ENCODE results near the gene CFAP46.
A peak's percentile ranks its signal among the peaks of the same experiment; 100 is the strongest.

The CFAP46 gene

DNA sequence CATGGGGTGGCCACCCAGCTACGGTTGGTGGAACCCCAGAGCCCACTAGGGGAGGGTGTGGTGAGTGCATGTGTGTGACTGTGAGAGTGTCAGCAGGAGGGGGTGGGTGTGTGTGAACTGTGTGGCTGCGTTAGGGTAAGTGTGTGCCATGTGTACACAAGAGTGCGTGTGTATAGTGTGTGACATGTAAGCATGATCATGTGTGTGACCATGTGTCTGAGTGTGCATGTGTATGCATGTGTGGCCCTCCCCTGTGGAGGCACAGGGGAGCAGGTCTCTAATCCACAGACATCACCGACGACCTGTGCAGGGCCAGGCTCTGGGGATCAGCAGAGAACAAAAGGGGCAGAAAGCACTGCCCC lies 3.5 kb upstream of the CFAP46 start:
- H3K27me3 ChIP-seq (ENCODE audit: control insufficient read depth, insufficient read depth, low read length) = no peaks in the 10 kb centered on the region
- H3K9me3 ChIP-seq (ENCODE audit: control insufficient read depth, insufficient read depth, low read length) = no peaks in the 10 kb centered on the region
- H3K9ac ChIP-seq (ENCODE audit: low read depth, low read length) = no peak overlapping the region
- H3K4me3 ChIP-seq (ENCODE audit: low read depth, low read length) = no peak overlapping the region
- no peaks in the 10 kb centered on the region for H3K4me1 ChIP-seq (ENCODE audit: control insufficient read depth, insufficient read depth, low read length)
- no peaks in the 10 kb centered on the region for H3K36me3 ChIP-seq (ENCODE audit: control insufficient read depth, insufficient read depth, low read length)

GRCh38 chr10:132945125-132945893 lies 2.9 kb upstream of the CFAP46 start:
- H3K36me3 ChIP-seq (ENCODE audit: control insufficient read depth, insufficient read depth, low read length) = no peaks in the 10 kb centered on the region
- no peak overlapping the region for H3K9ac ChIP-seq (ENCODE audit: low read depth, low read length)
- H3K9me3 ChIP-seq (ENCODE audit: control insufficient read depth, insufficient read depth, low read length) = no peaks in the 10 kb centered on the region
- no peaks in the 10 kb centered on the region for H3K4me1 ChIP-seq (ENCODE audit: control insufficient read depth, insufficient read depth, low read length)
- no peaks in the 10 kb centered on the region for H3K27me3 ChIP-seq (ENCODE audit: control insufficient read depth, insufficient read depth, low read length)
- H3K4me3 ChIP-seq (ENCODE audit: low read depth, low read length) = no peak overlapping the region

DNA sequence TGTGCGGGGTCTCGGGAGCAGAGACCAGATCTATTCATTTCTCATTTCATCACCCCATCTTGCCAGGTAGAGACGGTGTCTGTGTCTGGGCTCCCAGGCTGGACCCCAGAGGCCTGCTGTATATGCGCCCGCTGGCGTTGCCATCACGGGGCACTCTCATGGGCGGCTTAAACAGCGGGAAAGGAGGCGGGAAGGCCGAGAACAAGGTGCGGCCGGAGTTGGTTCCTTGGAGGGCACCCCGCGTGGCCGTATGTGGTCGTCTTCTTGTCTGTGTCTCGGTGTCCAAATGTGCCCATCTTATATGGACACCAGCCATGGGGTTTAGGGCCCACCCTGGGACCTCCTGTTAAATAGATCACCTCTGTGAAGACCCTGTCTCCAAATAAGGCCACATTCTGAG lies 2.1 kb upstream of the CFAP46 start:
- no peaks in the 10 kb centered on the region for H3K4me1 ChIP-seq (ENCODE audit: control insufficient read depth, insufficient read depth, low read length)
- no peak overlapping the region for H3K9ac ChIP-seq (ENCODE audit: low read depth, low read length)
- no peaks in the 10 kb centered on the region for H3K9me3 ChIP-seq (ENCODE audit: control insufficient read depth, insufficient read depth, low read length)
- H3K4me3 ChIP-seq (ENCODE audit: low read depth, low read length) = no peak overlapping the region
- H3K27me3 ChIP-seq (ENCODE audit: control insufficient read depth, insufficient read depth, low read length) = no peaks in the 10 kb centered on the region
- H3K36me3 ChIP-seq (ENCODE audit: control insufficient read depth, insufficient read depth, low read length) = no peaks in the 10 kb centered on the region

- Histone ChIP-seq H3K27me3 (ENCODE audit: control insufficient read depth, insufficient read depth, low read length) (no peaks in the 10 kb centered on the region), H3K4me3 (ENCODE audit: low read depth, low read length) (no peak overlapping the region), H3K4me1 (ENCODE audit: control insufficient read depth, insufficient read depth, low read length) (no peaks in the 10 kb centered on the region), H3K36me3 (ENCODE audit: control insufficient read depth, insufficient read depth, low read length) (no peaks in the 10 kb centered on the region), H3K9ac (ENCODE audit: low read depth, low read length) (no peak overlapping the region), H3K9me3 (ENCODE audit: control insufficient read depth, insufficient read depth, low read length) (no peaks in the 10 kb centered on the region)
These were observed 1.5 kb upstream of the CFAP46 start for GRCh38 chr10:132943791-132944404.

- H3K36me3 ChIP-seq (ENCODE audit: control insufficient read depth, insufficient read depth, low read length) = no peaks in the 10 kb centered on the region
- no peaks in the 10 kb centered on the region for H3K9me3 ChIP-seq (ENCODE audit: control insufficient read depth, insufficient read depth, low read length)
- H3K4me3 ChIP-seq (ENCODE audit: low read depth, low read length) = peak overlapping the region; percentile 63
- H3K4me1 ChIP-seq (ENCODE audit: control insufficient read depth, insufficient read depth, low read length) = no peaks in the 10 kb centered on the region
- H3K9ac ChIP-seq (ENCODE audit: low read depth, low read length) = no peak overlapping the region
- H3K27me3 ChIP-seq (ENCODE audit: control insufficient read depth, insufficient read depth, low read length) = no peaks in the 10 kb centered on the region
These were observed 854 bp upstream of the CFAP46 start for GRCh38 chr10:132943058-132943790.

- Histone ChIP-seq H3K27me3 (ENCODE audit: control insufficient read depth, insufficient read depth, low read length) (no peaks in the 10 kb centered on the region), H3K9me3 (ENCODE audit: control insufficient read depth, insufficient read depth, low read length) (no peaks in the 10 kb centered on the region), H3K4me3 (ENCODE audit: low read depth, low read length) (peak overlapping the region; percentile 63), H3K9ac (ENCODE audit: low read depth, low read length) (no peak overlapping the region), H3K36me3 (ENCODE audit: control insufficient read depth, insufficient read depth, low read length) (no peaks in the 10 kb centered on the region), H3K4me1 (ENCODE audit: control insufficient read depth, insufficient read depth, low read length) (no peaks in the 10 kb centered on the region)
These were observed 724 bp downstream of the CFAP46 start for GRCh38 chr10:132941640-132942051.

DNA sequence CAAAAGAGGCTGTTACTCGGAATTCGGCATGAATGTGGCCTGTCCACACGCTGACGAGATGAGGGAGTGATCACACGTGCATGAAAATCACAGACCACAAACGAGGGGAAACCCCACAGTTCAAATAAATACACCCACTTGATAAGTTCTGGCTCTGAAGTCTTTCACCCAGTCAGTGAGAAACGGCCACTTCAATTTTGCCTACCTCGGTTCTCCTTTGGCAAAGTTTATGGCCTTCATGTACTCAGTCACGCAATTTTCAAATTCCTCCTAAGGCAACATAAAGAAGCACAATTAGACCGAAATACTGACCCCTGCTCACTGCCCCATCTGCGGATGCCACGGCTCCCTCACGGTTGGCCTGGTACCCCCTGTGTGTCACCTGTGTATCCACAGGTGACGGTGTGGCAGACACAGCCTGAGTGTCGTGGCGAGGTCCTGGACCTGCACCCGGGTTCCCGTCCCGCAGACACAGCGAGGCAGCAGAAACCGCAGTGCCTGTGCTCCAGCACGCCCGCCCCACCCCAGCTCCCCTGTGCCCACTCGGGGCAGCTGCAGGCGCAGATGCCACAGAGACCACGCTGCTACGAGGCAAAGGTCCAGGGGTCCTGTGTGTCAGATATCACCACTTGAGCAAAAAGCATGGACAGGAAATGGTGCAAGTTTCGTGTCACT lies 1.4 kb downstream of the CFAP46 start:
- H3K36me3 ChIP-seq (ENCODE audit: control insufficient read depth, insufficient read depth, low read length) = no peaks in the 10 kb centered on the region
- no peaks in the 10 kb centered on the region for H3K9me3 ChIP-seq (ENCODE audit: control insufficient read depth, insufficient read depth, low read length)
- no peaks in the 10 kb centered on the region for H3K27me3 ChIP-seq (ENCODE audit: control insufficient read depth, insufficient read depth, low read length)
- no peaks in the 10 kb centered on the region for H3K4me1 ChIP-seq (ENCODE audit: control insufficient read depth, insufficient read depth, low read length)
- H3K9ac ChIP-seq (ENCODE audit: low read depth, low read length) = no peak overlapping the region
- H3K4me3 ChIP-seq (ENCODE audit: low read depth, low read length) = no peak overlapping the region

- Histone ChIP-seq H3K9me3 (ENCODE audit: control insufficient read depth, insufficient read depth, low read length) (no peaks in the 10 kb centered on the region), H3K27me3 (ENCODE audit: control insufficient read depth, insufficient read depth, low read length) (no peaks in the 10 kb centered on the region), H3K36me3 (ENCODE audit: control insufficient read depth, insufficient read depth, low read length) (no peaks in the 10 kb centered on the region), H3K4me3 (ENCODE audit: low read depth, low read length) (no peak overlapping the region), H3K9ac (ENCODE audit: low read depth, low read length) (no peak overlapping the region), H3K4me1 (ENCODE audit: control insufficient read depth, insufficient read depth, low read length) (no peaks in the 10 kb centered on the region)
These were observed 2.2 kb downstream of the CFAP46 start for GRCh38 chr10:132939957-132940790.

DNA sequence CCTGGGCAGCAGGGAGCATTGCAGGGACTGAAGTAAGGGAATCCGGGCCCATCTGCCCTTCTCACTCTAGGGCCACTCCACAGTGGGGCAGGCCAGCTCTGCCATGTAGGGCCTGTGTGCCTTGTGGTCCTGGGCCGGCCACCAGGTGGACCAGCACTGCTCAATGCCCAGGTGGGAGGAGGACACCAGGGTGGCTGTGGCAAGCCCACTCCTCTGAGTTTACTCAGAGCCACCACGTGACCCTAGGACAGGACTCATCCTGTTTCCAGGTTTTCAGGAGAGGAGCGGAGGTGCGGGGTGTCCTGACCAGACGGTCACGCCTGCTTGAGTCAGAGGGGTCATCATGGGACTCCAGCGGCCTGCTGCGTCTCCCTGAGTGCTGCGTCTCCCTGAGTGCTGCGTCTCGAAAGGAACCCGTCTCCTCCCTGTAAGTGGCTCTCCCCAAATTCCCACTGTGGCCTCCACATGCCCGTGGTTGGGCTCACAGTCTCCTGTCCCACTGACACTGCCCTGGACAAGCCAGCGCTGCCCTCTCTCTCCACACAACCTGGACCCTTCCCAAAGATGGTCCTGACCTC lies 2.9 kb downstream of the CFAP46 start:
- H3K9ac ChIP-seq (ENCODE audit: low read depth, low read length) = no peak overlapping the region
- no peaks in the 10 kb centered on the region for H3K9me3 ChIP-seq (ENCODE audit: control insufficient read depth, insufficient read depth, low read length)
- H3K36me3 ChIP-seq (ENCODE audit: control insufficient read depth, insufficient read depth, low read length) = no peaks in the 10 kb centered on the region
- H3K4me1 ChIP-seq (ENCODE audit: control insufficient read depth, insufficient read depth, low read length) = no peaks in the 10 kb centered on the region
- H3K4me3 ChIP-seq (ENCODE audit: low read depth, low read length) = no peak overlapping the region
- no peaks in the 10 kb centered on the region for H3K27me3 ChIP-seq (ENCODE audit: control insufficient read depth, insufficient read depth, low read length)

- H3K9ac ChIP-seq (ENCODE audit: low read depth, low read length) = no peak overlapping the region
- H3K9me3 ChIP-seq (ENCODE audit: control insufficient read depth, insufficient read depth, low read length) = no peaks in the 10 kb centered on the region
- H3K4me3 ChIP-seq (ENCODE audit: low read depth, low read length) = no peak overlapping the region
- H3K4me1 ChIP-seq (ENCODE audit: control insufficient read depth, insufficient read depth, low read length) = no peaks in the 10 kb centered on the region
- no peaks in the 10 kb centered on the region for H3K36me3 ChIP-seq (ENCODE audit: control insufficient read depth, insufficient read depth, low read length)
- H3K27me3 ChIP-seq (ENCODE audit: control insufficient read depth, insufficient read depth, low read length) = no peaks in the 10 kb centered on the region
These were observed 3.7 kb downstream of the CFAP46 start for GRCh38 chr10:132938472-132939339.

Data from iPS-15b (cell line).